Measurements from ENCODE around the gene ARL9.

- TF ChIP-seq CTCF (IDR thresholded peaks at IDR 0.05 in 4 of 5, conservative IDR thresholded peaks at IDR 0.05 in 1 of 5) (no peak), POLR2A (IDR thresholded peaks at IDR 0.05) (no peak)
Observed at GRCh38 chr4:56466910-56467283, 38.7 kb upstream of the ARL9 start.
